SK-N-SH (cell line): ENCODE data around the gene ITM2B.
"Not testable (repeated sequence)": the region's sequence is repeated elsewhere in the genome, so short reads cannot be mapped to it uniquely, and the experiment has no call there.

ENCODE experiments used
- GABPA ChIP-seq: IDR thresholded peaks from 2 replicates; pipeline ENCODE4 v1.4.0; 2012; ENCODE audit warnings: low read depth, mild to moderate bottlenecking
- MEF2A ChIP-seq: IDR thresholded peaks from 2 replicates; pipeline ENCODE4 v1.4.0; 2012; ENCODE audit warnings: low read depth, borderline replicate concordance
- POLR2AphosphoS5 ChIP-seq: IDR thresholded peaks from 2 replicates; pipeline ENCODE4 v1.6.1; 2012; ENCODE audit warnings: low read depth, low read length
- RAD21 ChIP-seq: IDR thresholded peaks from 2 replicates; pipeline ENCODE4 v1.6.1; 2012; ENCODE audit warnings: mild to moderate bottlenecking, low read length
- SIN3A ChIP-seq: IDR thresholded peaks from 2 replicates; pipeline ENCODE4 v1.6.1; 2012; ENCODE audit warnings: low read depth, mild to moderate bottlenecking, low read length, moderate library complexity, borderline replicate concordance
- YY1 ChIP-seq: IDR thresholded peaks from 2 replicates; pipeline ENCODE4 v1.4.0; 2012; ENCODE audit warnings: low read depth, mild to moderate bottlenecking
- TF ChIP-seq, protein P1 (sequence below): fragments of 200-600 bp; sonication (generic); IDR thresholded peaks from 2 replicates; pipeline ENCODE4 v1.6.1; 2017; ENCODE audit warnings: antibody characterized with exemption, mild to moderate bottlenecking, moderate library complexity

DNA sequence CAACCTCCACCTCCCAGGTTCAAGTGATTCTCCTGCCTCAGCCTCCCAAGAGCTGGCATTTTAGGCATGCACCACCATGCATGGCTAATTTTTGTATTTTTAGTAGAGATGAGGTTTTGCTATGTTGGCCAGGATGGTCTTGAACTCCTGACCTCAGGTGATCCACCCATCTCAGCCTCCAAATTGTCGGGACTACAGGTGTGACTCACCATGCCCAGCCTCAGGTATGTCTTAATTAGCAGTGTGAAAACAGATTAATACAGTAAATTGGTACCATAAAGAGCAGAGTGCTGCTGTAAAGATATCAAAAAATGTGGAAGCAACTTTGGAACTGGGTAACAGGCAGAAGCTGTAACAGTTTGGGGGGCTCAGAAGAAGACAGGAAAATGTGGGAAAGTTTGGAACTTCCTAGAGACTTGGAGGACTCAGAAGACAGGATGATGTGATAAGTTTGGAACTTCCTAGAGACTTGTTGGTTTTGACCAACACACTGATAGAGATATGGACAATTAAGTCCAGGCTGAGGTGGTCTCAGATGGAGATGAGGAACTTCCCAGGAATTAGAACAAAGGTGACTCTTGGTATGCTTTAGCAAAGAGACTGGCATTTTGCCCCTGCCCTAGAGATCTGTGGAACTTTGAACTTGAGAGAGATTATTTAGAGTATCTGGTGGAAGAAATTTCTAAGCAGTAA lies 17.3 kb upstream of the ITM2B start:
- TF ChIP-seq, protein P1, sequence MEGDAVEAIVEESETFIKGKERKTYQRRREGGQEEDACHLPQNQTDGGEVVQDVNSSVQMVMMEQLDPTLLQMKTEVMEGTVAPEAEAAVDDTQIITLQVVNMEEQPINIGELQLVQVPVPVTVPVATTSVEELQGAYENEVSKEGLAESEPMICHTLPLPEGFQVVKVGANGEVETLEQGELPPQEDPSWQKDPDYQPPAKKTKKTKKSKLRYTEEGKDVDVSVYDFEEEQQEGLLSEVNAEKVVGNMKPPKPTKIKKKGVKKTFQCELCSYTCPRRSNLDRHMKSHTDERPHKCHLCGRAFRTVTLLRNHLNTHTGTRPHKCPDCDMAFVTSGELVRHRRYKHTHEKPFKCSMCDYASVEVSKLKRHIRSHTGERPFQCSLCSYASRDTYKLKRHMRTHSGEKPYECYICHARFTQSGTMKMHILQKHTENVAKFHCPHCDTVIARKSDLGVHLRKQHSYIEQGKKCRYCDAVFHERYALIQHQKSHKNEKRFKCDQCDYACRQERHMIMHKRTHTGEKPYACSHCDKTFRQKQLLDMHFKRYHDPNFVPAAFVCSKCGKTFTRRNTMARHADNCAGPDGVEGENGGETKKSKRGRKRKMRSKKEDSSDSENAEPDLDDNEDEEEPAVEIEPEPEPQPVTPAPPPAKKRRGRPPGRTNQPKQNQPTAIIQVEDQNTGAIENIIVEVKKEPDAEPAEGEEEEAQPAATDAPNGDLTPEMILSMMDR = not testable (repeated sequence)
- TF ChIP-seq MEF2A, SIN3A, RAD21, POLR2AphosphoS5, GABPA, YY1: not testable (repeated sequence)
